SK-N-SH treated with all-trans-retinoic acid at 6 μM for 48 hours (cell line): Measurements from ENCODE around the gene HEXIM1.

Experiments
- ATAC-seq: fragments of 200-7000 bp; cut with Tn5 transposase; 3 replicates; pipeline ENCODE4 v1.9.1; 2020; ENCODE audit warnings: mild to moderate bottlenecking, moderate library complexity
- ARNTL ChIP-seq: fragments of 450-650 bp; formaldehyde crosslinking; IDR thresholded peaks from 2 replicates; pipeline ENCODE4 v1.5.0; 2020; ENCODE audit warnings: low read depth, mild to moderate bottlenecking, moderate library complexity, borderline replicate concordance
- BACH2 ChIP-seq: fragments of 250-450 bp; sonication (Bioruptor Pico); IDR thresholded peaks from 2 replicates; pipeline ENCODE4 v1.9.0; 2021; ENCODE audit warnings: mild to moderate bottlenecking, borderline replicate concordance
- CREB5 ChIP-seq: fragments of 250-450 bp; sonication (Bioruptor Pico); IDR thresholded peaks from 2 replicates; pipeline ENCODE4 v1.5.1; 2020; ENCODE audit warnings: low read depth, mild to moderate bottlenecking, moderate library complexity
- CSDC2 ChIP-seq: fragments of 250-450 bp; sonication (Bioruptor Pico); IDR thresholded peaks from 2 replicates; pipeline ENCODE4 v1.5.0; 2020; ENCODE audit warnings: mild to moderate bottlenecking, moderate library complexity
- CSRNP3 ChIP-seq: fragments of 250-450 bp; sonication (Bioruptor Pico); IDR thresholded peaks from 2 replicates; pipeline ENCODE4 v1.5.1; 2021; ENCODE audit warnings: mild to moderate bottlenecking, moderate library complexity
- ESRRG ChIP-seq: fragments of 250-450 bp; sonication (Bioruptor Pico); IDR thresholded peaks from 2 replicates; pipeline ENCODE4 v1.6.1; 2021; ENCODE audit warnings: mild to moderate bottlenecking
- OSR1 ChIP-seq: fragments of 250-450 bp; sonication (Bioruptor Pico); IDR thresholded peaks from 2 replicates; pipeline ENCODE4 v1.8.0; 2022; ENCODE audit warnings: moderate library complexity, mild to moderate bottlenecking, inconsistent platforms
- PATZ1 ChIP-seq: fragments of 250-450 bp; sonication (Bioruptor Pico); IDR thresholded peaks from 2 replicates; pipeline ENCODE4 v1.8.0; 2020; ENCODE audit warnings: mild to moderate bottlenecking, moderate library complexity, borderline replicate concordance
- POU6F1 ChIP-seq: fragments of 250-450 bp; sonication (Bioruptor Pico); IDR thresholded peaks from 2 replicates; pipeline ENCODE4 v1.8.0; 2021; ENCODE audit warnings: low read depth, mild to moderate bottlenecking, moderate library complexity, borderline replicate concordance
- PPARA ChIP-seq: fragments of 250-450 bp; sonication (Bioruptor Pico); IDR thresholded peaks from 2 replicates; pipeline ENCODE4 v1.5.0; 2020; ENCODE audit warnings: mild to moderate bottlenecking, borderline replicate concordance
- RARB ChIP-seq: fragments of 250-450 bp; sonication (Bioruptor Pico); IDR thresholded peaks from 2 replicates; pipeline ENCODE4 v1.8.0; 2021; ENCODE audit warnings: mild to moderate bottlenecking, moderate library complexity
- SNAI2 ChIP-seq: fragments of 250-450 bp; sonication (Bioruptor Pico); IDR thresholded peaks from 2 replicates; pipeline ENCODE4 v1.5.0; 2020; ENCODE audit warnings: mild to moderate bottlenecking, moderate library complexity
- TOX ChIP-seq: fragments of 250-450 bp; sonication (Bioruptor Pico); IDR thresholded peaks from 2 replicates; pipeline ENCODE4 v1.8.0; 2021; ENCODE audit warnings: mild to moderate bottlenecking, moderate library complexity, borderline replicate concordance
- TSHZ2 ChIP-seq: fragments of 250-450 bp; sonication (Bioruptor Pico); IDR thresholded peaks from 2 replicates; pipeline ENCODE4 v1.5.0; 2020; ENCODE audit warnings: mild to moderate bottlenecking, moderate library complexity
- ZFP30 ChIP-seq: fragments of 450-650 bp; formaldehyde crosslinking; IDR thresholded peaks from 2 replicates; pipeline ENCODE4 v1.5.0; 2022; ENCODE audit warnings: mild to moderate bottlenecking, moderate library complexity
- ZNF565 ChIP-seq: fragments of 450-650 bp; formaldehyde crosslinking; conservative IDR thresholded peaks from 2 replicates; pipeline ENCODE4 v1.5.0; 2020; ENCODE audit warnings: low read depth, mild to moderate bottlenecking, moderate library complexity
- ZNF70 ChIP-seq: fragments of 450-650 bp; formaldehyde crosslinking; IDR thresholded peaks from 2 replicates; pipeline ENCODE4 v1.5.0; 2020; ENCODE audit warnings: mild to moderate bottlenecking, moderate library complexity
- ZNF8 ChIP-seq: fragments of 450-650 bp; formaldehyde crosslinking; IDR thresholded peaks from 2 replicates; pipeline ENCODE4 v1.5.0; 2020; ENCODE audit warnings: mild to moderate bottlenecking, moderate library complexity

HEXIM1 gene

GRCh38 chr17:45138911-45139532 is 9.3 kb upstream of the HEXIM1 start:
- TF ChIP-seq ESRRG (CRISPR knock-in tag) (no peak), POU6F1 (CRISPR knock-in tag) (no peak), ZNF565 (CRISPR knock-in tag) (no peak), PATZ1 (no peak), TSHZ2 (no peak), OSR1 (CRISPR knock-in tag) (no peak), CSRNP3 (CRISPR knock-in tag) (no peak), CREB5 (CRISPR knock-in tag) (no peak), ZNF70 (CRISPR knock-in tag) (no peak), CSDC2 (CRISPR knock-in tag) (no peak), ZNF8 (CRISPR knock-in tag) (no peak), TOX (CRISPR knock-in tag) (no peak), SNAI2 (no peak), PPARA (CRISPR knock-in tag) (no peak)
- no peak for ATAC-seq

GRCh38 chr17:45139533-45139920 is 8.7 kb upstream of the HEXIM1 start:
- TF ChIP-seq ZNF565 (CRISPR knock-in tag) (no peak), OSR1 (CRISPR knock-in tag) (no peak), RARB (CRISPR knock-in tag) (no peak), CSDC2 (CRISPR knock-in tag) (no peak), ESRRG (CRISPR knock-in tag) (no peak), POU6F1 (CRISPR knock-in tag) (no peak), BACH2 (CRISPR knock-in tag) (no peak), ZNF70 (CRISPR knock-in tag) (no peak), ARNTL (no peak), TOX (CRISPR knock-in tag) (no peak), ZFP30 (CRISPR knock-in tag) (no peak), CSRNP3 (CRISPR knock-in tag) (no peak)
- TF ChIP-seq, all 23 proteins: peak for 0
- no peak for ATAC-seq
